GM19467 (cell line): Measurements from ENCODE around the gene MET.

Experiments
- ATAC-seq: cut with Tn5 transposase; IDR thresholded peaks from one replicate; pipeline ENCODE4 v1.9.1; 2021; ENCODE audit warnings: mild to moderate bottlenecking, moderate library complexity; ENCODE audit not compliant: unreplicated experiment

MET gene

DNA sequence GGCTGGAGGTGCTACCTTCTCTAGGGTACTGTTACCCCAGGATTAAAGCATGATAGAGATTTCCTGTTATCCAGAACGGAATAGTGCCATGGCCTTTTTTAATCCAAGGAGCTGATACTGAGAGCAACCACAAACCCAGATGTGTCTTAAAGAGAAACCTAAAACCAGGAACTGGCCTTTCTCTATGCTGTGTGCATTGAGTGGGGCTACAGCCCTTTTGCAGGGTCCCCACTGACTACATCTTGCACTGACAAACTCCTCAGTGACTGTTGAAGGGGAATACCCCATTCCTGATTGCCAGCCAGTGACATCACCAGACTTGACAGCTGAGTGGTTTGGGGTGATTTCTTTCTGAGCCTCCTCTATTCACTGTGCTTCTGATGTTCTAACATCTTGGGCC lies 108.5 kb downstream of the MET start:
- ATAC-seq = no peak

DNA sequence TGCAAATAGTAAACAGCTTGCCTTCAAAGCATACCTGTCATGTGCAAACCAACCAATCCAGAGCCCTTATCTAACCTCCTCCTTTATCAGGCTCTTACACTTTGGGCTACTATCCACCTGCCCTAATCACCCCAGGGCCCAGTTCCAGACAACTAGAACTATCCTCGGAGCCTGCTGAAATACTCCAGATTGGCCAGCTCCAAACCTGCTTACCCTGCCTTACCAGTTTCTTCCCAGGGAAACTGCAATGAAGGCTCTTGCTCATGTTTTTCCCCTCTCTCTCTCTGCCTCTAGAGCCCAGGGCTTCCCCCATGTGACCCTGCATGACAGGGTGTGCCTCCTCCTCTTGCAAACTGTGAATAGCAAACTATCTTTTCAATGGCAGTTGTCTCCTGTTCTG lies 109.0 kb downstream of the MET start:
- no peak for ATAC-seq

GRCh38 chr7:116781584-116781983 lies 109.6 kb downstream of the MET start:
- ATAC-seq = no peak

- ATAC-seq = no peak
These were observed 110.2 kb downstream of the MET start for GRCh38 chr7:116782177-116782711.

DNA sequence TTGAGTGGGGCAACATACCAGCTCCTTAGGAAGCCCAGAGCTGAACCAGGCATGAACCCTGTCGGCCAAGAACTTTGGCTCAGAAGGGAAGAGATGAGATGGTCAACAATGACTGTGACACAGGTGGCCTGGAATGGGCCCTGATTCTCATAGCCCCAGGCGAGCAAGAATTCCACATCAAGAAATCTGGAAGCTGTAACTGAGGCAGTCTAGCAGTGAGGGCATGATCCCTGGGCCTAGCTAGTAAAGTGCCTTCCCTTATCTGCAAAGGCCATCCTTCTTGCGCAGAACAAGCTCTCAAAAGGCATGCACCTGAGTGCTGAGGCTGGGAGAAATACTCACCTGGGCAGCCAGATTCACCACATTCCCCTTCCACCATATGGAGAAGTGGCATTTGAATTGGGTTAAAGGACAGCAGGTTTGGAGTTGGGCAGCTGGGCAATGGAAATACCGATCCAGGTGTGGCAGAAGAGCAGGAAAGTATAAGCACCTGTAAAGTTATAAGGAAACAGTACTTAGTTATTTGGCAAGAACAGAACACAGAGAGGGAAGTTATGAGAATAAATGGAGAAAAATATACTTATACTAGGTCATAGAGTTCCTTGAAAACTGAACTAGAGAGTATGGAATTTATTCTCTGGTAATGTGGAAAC lies 111.8 kb downstream of the MET start:
- no peak for ATAC-seq

GRCh38 chr7:116784647-116785046 lies 112.7 kb downstream of the MET start:
- no peak for ATAC-seq

GRCh38 chr7:116785843-116786242 lies 113.8 kb downstream of the MET start:
- no peak for ATAC-seq

DNA sequence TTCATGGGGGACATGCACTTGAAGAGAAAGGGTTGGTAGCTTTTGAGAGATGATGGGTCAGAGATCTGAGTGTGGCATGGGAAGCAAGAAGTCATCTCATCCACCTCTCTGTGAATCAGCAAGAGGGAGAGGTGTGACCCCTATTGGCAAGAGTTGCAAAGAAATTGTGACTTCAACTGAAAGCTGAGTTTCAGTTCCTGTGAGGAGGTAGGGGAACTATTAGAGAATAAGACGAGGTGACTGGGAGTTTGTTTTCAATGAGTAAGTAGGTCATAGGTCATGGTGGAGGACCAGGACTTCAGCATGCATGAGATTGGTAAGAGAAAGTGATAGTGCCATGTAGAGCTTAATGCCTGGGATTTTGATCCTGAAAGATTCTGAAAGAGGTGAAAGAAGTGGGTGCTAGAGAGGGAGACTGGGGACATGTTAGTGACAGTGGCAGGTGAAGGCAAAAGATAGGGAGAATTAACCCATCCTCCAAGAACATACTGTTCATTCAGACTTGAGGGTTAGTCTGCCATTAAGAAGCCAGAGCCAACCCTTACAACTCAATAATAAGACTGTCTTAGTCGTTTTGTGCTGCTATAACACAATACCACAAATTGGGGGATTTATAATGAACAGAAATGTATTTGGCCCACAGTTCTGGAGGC lies 114.9 kb downstream of the MET start:
- ATAC-seq = peak; percentile 99

GRCh38 chr7:116787881-116788280 lies 115.9 kb downstream of the MET start:
- ATAC-seq = no peak

DNA sequence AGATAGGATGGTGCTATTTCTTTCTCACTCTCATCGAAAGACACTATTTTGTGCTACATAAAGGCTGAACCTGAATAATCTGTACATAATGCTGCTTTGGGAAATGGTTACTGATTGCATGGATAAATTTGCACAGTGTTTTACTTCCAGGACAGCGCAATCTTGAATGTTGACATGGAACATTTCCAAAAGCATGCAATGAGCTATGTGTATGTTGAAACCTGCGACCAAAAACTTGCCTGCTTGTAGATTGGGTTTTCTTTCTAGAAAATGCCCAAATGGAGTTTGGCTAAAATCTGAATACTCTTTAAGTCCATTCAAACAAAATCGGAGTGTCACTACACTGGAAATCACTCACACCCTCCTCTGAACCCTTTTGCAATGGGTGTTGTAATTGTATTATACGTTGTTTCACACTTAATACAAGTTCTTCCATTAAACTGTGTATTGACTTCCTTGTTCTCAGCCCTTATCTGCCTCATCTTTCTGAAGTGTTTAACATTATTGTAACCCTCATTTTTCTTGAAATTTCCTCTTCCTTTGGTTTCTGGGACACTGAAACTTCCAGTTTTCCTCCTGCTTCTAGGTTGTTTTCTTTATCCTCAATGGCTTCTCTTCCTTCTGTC lies 116.7 kb downstream of the MET start:
- ATAC-seq = no peak

GRCh38 chr7:116790025-116790424 lies 118.0 kb downstream of the MET start:
- ATAC-seq = no peak

GRCh38 chr7:116792813-116793212 lies 120.8 kb downstream of the MET start:
- ATAC-seq = no peak

- no peak for ATAC-seq
These were observed 121.9 kb downstream of the MET start for GRCh38 chr7:116793795-116794340.

DNA sequence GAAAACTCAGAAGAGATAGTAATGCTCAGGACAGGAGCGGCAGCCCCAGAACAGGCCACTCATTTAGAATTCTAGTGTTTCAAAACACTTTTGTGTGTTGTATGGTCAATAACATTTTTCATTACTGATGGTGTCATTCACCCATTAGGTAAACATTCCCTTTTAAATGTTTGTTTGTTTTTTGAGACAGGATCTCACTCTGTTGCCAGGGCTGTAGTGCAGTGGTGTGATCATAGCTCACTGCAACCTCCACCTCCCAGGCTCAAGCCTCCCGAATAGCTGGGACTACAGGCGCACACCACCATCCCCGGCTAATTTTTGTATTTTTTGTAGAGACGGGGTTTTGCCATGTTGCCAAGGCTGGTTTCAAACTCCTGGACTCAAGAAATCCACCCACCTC lies 124.5 kb downstream of the MET start:
- no peak for ATAC-seq

- no peak for ATAC-seq
These were observed 125.6 kb downstream of the MET start for GRCh38 chr7:116797612-116798011.

- no peak for ATAC-seq
These were observed 126.2 kb downstream of the MET start for GRCh38 chr7:116798232-116798631.

GRCh38 chr7:116799916-116800315 lies 127.9 kb downstream of the MET start:
- no peak for ATAC-seq

- ATAC-seq = no peak
These were observed 128.6 kb downstream of the MET start for GRCh38 chr7:116800594-116800993.

DNA sequence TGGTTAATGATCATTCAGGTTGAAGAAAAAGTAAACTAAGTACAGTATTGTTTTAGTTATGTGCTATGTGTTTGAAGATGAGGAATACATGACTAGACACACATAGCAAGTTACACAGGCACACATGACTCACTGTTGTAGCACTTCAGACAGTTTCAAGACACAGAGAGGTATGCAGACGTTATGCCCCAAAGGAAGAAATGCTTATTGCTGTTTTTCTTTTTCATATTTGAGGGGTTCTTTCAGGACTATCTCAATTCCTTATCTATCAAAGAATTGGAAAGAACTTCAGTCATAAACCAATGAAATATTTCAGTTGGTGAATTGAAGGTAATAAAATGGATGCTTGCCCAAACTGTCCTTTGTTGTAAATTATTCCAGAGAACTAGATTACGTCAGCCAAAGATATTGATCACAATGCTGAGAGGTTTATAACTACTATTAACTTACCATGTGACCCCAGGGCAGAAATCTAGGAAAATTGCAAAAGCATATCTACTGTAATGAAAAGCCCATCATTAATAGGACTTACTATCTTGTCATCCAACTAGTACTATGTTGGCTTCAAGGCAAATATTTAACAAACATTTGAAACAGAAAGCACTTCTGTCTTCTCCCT lies 129.2 kb downstream of the MET start:
- no peak for ATAC-seq

DNA sequence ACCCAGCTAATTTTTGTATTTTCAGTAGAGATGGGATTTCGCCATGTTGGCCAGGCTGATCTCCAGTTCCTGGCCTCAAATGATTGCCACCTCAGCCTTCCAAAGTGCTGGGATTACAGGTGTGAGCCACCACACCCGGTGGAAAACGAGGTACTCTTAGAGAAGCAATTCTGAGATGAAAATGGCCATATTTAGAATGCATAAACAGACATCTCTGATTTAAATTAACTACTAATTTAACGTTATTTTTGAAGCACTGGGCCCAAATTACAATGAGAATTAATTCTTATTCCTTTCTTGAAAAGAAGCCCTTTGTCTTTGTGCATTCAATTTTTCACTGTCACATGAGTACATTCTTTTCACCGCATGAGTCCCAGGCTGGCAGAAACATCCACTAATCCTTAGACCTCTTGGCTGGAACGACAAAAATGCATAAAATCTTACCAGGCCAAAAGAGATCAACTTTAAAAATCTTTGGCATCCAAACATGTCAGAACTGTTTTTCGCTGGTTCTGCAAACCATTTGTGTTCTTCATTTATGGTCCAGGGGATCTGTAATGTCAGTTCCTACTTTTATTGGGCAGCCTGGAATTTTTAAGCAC lies 130.2 kb downstream of the MET start:
- ATAC-seq = no peak

DNA sequence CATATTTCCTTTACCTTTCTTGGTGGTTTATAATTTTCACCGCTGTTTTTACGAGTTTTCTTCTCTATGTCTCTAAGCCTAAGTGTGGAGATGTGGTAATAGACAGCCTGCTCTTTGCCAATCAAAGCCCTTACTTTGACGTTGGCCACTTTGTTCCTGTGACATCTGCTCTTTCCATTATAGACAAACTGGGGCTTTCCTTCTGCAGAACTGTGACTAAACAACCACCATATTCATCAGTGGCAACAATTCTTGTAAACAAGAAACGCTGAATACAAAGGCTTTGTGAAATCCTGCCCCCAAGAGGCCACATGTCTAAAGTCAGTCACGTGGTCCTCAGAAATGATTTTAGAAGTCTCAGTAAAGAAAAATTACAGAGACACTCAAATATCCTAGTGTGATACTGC lies 130.8 kb downstream of the MET start:
- ATAC-seq = peak; percentile 72
